ENCODE data around the gene KAT8.
"Not testable (repeated sequence)": the region's sequence is repeated elsewhere in the genome, so short reads cannot be mapped to it uniquely, and the experiment has no call there.

GRCh38 chr16:31141071-31141469 lies 23.6 kb downstream of the KAT8 start:
- not testable (repeated sequence) for TF ChIP-seq POLR2A, CTCF (IDR thresholded peaks at IDR 0.05)

Measured in suprapubic skin (tissue), 3 donors.